ENCODE results near the gene MRPS18B. TPM values are rescaled to one million over a fixed set of nuclear protein-coding genes. Genes with fewer than 3 reads are reported as not detected.

MRPS18B gene
- total and polyA plus RNA-seq, 2 of the 13 experiments (the other 11 are each of a cell fraction or from before 2014, with no cell fraction given) = 125 to 131 TPM

DNA sequence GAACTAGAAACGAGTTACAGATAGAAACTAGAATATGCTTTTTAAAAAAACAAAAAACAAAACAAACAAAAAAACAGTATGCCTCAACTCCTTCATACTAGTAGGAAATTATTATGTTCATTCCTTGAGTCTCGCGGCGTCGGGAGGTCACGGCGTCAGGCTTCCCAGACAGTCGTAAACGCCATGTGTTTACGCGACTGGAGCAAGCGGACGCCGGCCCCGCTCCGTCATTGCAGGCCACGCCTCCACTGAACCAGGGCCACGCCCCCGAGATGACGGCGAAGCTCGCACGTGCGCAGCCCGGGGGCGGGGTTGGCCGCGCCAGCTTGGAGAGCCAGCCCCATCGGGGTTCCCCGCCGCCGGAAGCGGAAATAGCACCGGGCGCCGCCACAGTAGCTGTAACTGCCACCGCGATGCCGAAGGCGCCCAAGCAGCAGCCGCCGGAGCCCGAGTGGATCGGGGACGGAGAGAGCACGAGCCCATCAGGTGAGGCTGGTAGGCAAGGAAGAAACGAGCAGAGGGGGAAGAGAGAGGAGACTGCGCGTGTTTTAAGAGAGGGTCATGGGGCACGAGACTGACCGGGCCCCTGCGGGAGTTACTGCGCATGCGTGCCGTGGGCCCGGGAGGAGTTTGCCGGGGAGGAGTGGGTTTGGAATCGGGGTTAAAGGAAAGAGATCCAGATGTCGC lies 46.4 kb upstream of the MRPS18B start, which contains the start of gene ABCF1 (continued):
- TF ChIP-seq ZNF670 (CRISPR knock-in tag; IDR thresholded peaks at IDR 0.05; ENCODE audit: borderline replicate concordance) = peak; percentile 87
- peak; percentile 100 for TF ChIP-seq PHF8 (CRISPR knock-in tag; IDR thresholded peaks at IDR 0.05)
- no peak for TF ChIP-seq ATF7 (IDR thresholded peaks at IDR 0.05)
- TF ChIP-seq ATF7 (CRISPR knock-in tag; IDR thresholded peaks at IDR 0.05) = peak; percentile 52; the same call in 1 of the 2 replicates
- peak; percentile 76 for TF ChIP-seq BCL6 (CRISPR knock-in tag; IDR thresholded peaks at IDR 0.05)
- TF ChIP-seq, protein P1, sequence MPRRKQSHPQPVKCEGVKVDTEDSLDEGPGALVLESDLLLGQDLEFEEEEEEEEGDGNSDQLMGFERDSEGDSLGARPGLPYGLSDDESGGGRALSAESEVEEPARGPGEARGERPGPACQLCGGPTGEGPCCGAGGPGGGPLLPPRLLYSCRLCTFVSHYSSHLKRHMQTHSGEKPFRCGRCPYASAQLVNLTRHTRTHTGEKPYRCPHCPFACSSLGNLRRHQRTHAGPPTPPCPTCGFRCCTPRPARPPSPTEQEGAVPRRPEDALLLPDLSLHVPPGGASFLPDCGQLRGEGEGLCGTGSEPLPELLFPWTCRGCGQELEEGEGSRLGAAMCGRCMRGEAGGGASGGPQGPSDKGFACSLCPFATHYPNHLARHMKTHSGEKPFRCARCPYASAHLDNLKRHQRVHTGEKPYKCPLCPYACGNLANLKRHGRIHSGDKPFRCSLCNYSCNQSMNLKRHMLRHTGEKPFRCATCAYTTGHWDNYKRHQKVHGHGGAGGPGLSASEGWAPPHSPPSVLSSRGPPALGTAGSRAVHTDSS (CRISPR knock-in tag; conservative IDR thresholded peaks at IDR 0.05) = peak; percentile 87; the same call in 1 of the 2 replicates
- peak; percentile 72 for TF ChIP-seq CEBPG (CRISPR knock-in tag; IDR thresholded peaks at IDR 0.05)
- TF ChIP-seq, protein P2, sequence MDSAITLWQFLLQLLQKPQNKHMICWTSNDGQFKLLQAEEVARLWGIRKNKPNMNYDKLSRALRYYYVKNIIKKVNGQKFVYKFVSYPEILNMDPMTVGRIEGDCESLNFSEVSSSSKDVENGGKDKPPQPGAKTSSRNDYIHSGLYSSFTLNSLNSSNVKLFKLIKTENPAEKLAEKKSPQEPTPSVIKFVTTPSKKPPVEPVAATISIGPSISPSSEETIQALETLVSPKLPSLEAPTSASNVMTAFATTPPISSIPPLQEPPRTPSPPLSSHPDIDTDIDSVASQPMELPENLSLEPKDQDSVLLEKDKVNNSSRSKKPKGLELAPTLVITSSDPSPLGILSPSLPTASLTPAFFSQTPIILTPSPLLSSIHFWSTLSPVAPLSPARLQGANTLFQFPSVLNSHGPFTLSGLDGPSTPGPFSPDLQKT (CRISPR knock-in tag; IDR thresholded peaks at IDR 0.05; ENCODE audit: borderline replicate concordance) = peak; percentile 44; the same call in 1 of the 2 replicates
- TF ChIP-seq ZNF572 (CRISPR knock-in tag; IDR thresholded peaks at IDR 0.05) = peak; percentile 87; the same call in 1 of the 2 replicates
- TF ChIP-seq, protein P3, sequence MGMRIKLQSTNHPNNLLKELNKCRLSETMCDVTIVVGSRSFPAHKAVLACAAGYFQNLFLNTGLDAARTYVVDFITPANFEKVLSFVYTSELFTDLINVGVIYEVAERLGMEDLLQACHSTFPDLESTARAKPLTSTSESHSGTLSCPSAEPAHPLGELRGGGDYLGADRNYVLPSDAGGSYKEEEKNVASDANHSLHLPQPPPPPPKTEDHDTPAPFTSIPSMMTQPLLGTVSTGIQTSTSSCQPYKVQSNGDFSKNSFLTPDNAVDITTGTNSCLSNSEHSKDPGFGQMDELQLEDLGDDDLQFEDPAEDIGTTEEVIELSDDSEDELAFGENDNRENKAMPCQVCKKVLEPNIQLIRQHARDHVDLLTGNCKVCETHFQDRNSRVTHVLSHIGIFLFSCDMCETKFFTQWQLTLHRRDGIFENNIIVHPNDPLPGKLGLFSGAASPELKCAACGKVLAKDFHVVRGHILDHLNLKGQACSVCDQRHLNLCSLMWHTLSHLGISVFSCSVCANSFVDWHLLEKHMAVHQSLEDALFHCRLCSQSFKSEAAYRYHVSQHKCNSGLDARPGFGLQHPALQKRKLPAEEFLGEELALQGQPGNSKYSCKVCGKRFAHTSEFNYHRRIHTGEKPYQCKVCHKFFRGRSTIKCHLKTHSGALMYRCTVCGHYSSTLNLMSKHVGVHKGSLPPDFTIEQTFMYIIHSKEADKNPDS (CRISPR knock-in tag; IDR thresholded peaks at IDR 0.05) = no peak; the same call in 1 of the 2 replicates
- TF ChIP-seq KDM3A (CRISPR knock-in tag; IDR thresholded peaks at IDR 0.05; ENCODE audit: low read depth) = peak; percentile 98
- TF ChIP-seq, protein P4, sequence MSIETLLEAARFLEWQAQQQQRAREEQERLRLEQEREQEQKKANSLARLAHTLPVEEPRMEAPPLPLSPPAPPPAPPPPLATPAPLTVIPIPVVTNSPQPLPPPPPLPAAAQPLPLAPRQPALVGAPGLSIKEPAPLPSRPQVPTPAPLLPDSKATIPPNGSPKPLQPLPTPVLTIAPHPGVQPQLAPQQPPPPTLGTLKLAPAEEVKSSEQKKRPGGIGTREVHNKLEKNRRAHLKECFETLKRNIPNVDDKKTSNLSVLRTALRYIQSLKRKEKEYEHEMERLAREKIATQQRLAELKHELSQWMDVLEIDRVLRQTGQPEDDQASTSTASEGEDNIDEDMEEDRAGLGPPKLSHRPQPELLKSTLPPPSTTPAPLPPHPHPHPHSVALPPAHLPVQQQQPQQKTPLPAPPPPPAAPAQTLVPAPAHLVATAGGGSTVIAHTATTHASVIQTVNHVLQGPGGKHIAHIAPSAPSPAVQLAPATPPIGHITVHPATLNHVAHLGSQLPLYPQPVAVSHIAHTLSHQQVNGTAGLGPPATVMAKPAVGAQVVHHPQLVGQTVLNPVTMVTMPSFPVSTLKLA (IDR thresholded peaks at IDR 0.05) = peak; percentile 98
- TF ChIP-seq, protein P5, sequence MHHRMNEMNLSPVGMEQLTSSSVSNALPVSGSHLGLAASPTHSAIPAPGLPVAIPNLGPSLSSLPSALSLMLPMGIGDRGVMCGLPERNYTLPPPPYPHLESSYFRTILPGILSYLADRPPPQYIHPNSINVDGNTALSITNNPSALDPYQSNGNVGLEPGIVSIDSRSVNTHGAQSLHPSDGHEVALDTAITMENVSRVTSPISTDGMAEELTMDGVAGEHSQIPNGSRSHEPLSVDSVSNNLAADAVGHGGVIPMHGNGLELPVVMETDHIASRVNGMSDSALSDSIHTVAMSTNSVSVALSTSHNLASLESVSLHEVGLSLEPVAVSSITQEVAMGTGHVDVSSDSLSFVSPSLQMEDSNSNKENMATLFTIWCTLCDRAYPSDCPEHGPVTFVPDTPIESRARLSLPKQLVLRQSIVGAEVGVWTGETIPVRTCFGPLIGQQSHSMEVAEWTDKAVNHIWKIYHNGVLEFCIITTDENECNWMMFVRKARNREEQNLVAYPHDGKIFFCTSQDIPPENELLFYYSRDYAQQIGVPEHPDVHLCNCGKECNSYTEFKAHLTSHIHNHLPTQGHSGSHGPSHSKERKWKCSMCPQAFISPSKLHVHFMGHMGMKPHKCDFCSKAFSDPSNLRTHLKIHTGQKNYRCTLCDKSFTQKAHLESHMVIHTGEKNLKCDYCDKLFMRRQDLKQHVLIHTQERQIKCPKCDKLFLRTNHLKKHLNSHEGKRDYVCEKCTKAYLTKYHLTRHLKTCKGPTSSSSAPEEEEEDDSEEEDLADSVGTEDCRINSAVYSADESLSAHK (CRISPR knock-in tag; IDR thresholded peaks at IDR 0.05; ENCODE audit: borderline replicate concordance) = peak; percentile 34; the same call in 1 of the 2 replicates
- TF ChIP-seq YY1 (IDR thresholded peaks at IDR 0.05; ENCODE audit: insufficient read depth, insufficient replicate concordance, low read depth, low read length) = peak; percentile 84
- peak; percentile 87 for TF ChIP-seq SP5 (CRISPR knock-in tag; IDR thresholded peaks at IDR 0.05; ENCODE audit: borderline replicate concordance, low read depth)
- TF ChIP-seq PHF21A (CRISPR knock-in tag; IDR thresholded peaks at IDR 0.05) = peak; percentile 84
- TF ChIP-seq, protein P6, sequence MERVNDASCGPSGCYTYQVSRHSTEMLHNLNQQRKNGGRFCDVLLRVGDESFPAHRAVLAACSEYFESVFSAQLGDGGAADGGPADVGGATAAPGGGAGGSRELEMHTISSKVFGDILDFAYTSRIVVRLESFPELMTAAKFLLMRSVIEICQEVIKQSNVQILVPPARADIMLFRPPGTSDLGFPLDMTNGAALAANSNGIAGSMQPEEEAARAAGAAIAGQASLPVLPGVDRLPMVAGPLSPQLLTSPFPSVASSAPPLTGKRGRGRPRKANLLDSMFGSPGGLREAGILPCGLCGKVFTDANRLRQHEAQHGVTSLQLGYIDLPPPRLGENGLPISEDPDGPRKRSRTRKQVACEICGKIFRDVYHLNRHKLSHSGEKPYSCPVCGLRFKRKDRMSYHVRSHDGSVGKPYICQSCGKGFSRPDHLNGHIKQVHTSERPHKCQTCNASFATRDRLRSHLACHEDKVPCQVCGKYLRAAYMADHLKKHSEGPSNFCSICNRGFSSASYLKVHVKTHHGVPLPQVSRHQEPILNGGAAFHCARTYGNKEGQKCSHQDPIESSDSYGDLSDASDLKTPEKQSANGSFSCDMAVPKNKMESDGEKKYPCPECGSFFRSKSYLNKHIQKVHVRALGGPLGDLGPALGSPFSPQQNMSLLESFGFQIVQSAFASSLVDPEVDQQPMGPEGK (CRISPR knock-in tag; IDR thresholded peaks at IDR 0.05) = peak; percentile 79; the same call in 1 of the 2 replicates
- TF ChIP-seq ZMYM4 (CRISPR knock-in tag; IDR thresholded peaks at IDR 0.05) = peak; percentile 80
- no peak for TF ChIP-seq SMC3 (IDR thresholded peaks at IDR 0.05; ENCODE audit: low read length)

Measured in HepG2 (cell line).